ENCODE data around the gene CCDC178.

GRCh38 chr18:32909798-32910561 is 530.5 kb downstream of the CCDC178 start:
- TF ChIP-seq CTCF (IDR thresholded peaks at IDR 0.05) (no peak), POLR2A (IDR thresholded peaks at IDR 0.05) (no peak), EP300 (IDR thresholded peaks at IDR 0.05) (no peak)
